Neural cell (in vitro differentiated cells): ENCODE measurements around the gene LTBP1. TPM values are rescaled to one million over a fixed set of nuclear protein-coding genes. Genes with fewer than 3 reads are reported as not detected.
A peak's percentile ranks its signal among the peaks of the same experiment; 100 is the strongest.

Experiments used
- H2AFZ ChIP-seq: fragments of 200-600, 300-800 bp; sonication (generic), shearing (Covaris generic); 2 replicates; pipeline ENCODE4 v1.6.0; 2014; ENCODE audit warnings: low read depth, mild to moderate bottlenecking, antibody characterized with exemption, low read length, moderate library complexity
- H3F3A ChIP-seq: fragments of 200-600 bp; shearing (Covaris generic); 2 replicates; pipeline ENCODE4 v1.6.1; 2016; ENCODE audit warnings: mild to moderate bottlenecking, moderate library complexity, mixed read lengths, antibody characterized with exemption, low read length; ENCODE audit not compliant: insufficient read depth, poor library complexity, severe bottlenecking
- H3K27ac ChIP-seq: fragments of 200-600, 300-800 bp; sonication (generic), shearing (Covaris generic); 2 replicates; pipeline ENCODE4 v1.5.1; 2014; ENCODE audit warnings: mild to moderate bottlenecking, low read length, moderate library complexity
- H3K27me3 ChIP-seq: fragments of 300-800, 200-600 bp; sonication (generic), shearing (Covaris generic); 2 replicates; pipeline ENCODE4 v1.6.0; 2014; ENCODE audit warnings: mild to moderate bottlenecking, low read depth, low read length, moderate library complexity; ENCODE audit not compliant: insufficient read depth
- H3K36me3 ChIP-seq: fragments of 300-800, 200-600 bp; sonication (generic), shearing (Covaris generic); 2 replicates; pipeline ENCODE4 v1.5.1; 2014; ENCODE audit warnings: mild to moderate bottlenecking, antibody characterized with exemption, low read length, moderate library complexity; ENCODE audit not compliant: insufficient read depth
- H3K4me2 ChIP-seq: fragments of 300-800, 200-600 bp; sonication (generic), shearing (Covaris generic); 2 replicates; pipeline ENCODE4 v1.6.0; 2014; ENCODE audit warnings: mild to moderate bottlenecking, low read length
- H3K4me3 ChIP-seq: fragments of 300-800, 200-600 bp; sonication (generic), shearing (Covaris generic); 2 replicates; pipeline ENCODE4 v1.5.1; 2014; ENCODE audit warnings: mild to moderate bottlenecking, low read length, moderate library complexity
- H3K79me2 ChIP-seq: fragments of 200-600 bp; shearing (Covaris generic); replicated peaks from 2 replicates; pipeline ENCODE4 v1.6.0; 2014; ENCODE audit warnings: mild to moderate bottlenecking, low read length, moderate library complexity; ENCODE audit not compliant: insufficient read depth
- H3K9ac ChIP-seq: fragments of 300-800, 200-600 bp; sonication (generic), shearing (Covaris generic); 2 replicates; pipeline ENCODE4 v1.6.1; 2016; ENCODE audit warnings: mild to moderate bottlenecking, low read length, mixed read lengths
- H3K9me2 ChIP-seq: fragments of 200-600 bp; shearing (Covaris generic); 2 replicates; pipeline ENCODE4 v1.6.1; 2016; ENCODE audit warnings: mild to moderate bottlenecking, low read length, mixed read lengths; ENCODE audit not compliant: insufficient read depth
- H3K9me3 ChIP-seq: fragments of 200-600, 300-800 bp; sonication (generic), shearing (Covaris generic); 2 replicates; pipeline ENCODE4 v1.6.1; 2016; ENCODE audit warnings: mild to moderate bottlenecking, mixed run types, low read length, moderate library complexity, mixed read lengths
- H4K20me1 ChIP-seq: fragments of 200-600 bp; shearing (Covaris generic); 2 replicates; pipeline ENCODE4 v1.6.1; 2016; ENCODE audit warnings: mild to moderate bottlenecking, mixed run types; ENCODE audit not compliant: insufficient read depth
- CTCF ChIP-seq: fragments of 450-650 bp; IDR thresholded peaks from 2 replicates; pipeline ENCODE4 v1.5.1; 2014; ENCODE audit warnings: antibody characterized with exemption, mild to moderate bottlenecking, moderate library complexity; ENCODE audit not compliant: poor library complexity, severe bottlenecking
- EP300 ChIP-seq: fragments of 450-650 bp; conservative IDR thresholded peaks from 2 replicates; pipeline ENCODE4 v1.6.1; 2014; ENCODE audit warnings: antibody characterized with exemption, mild to moderate bottlenecking, moderate library complexity; ENCODE audit not compliant: poor library complexity, severe bottlenecking
- EZH2 ChIP-seq: fragments of 200-600, 300-800 bp; shearing (Covaris generic), sonication (generic); IDR thresholded peaks from 2 replicates; pipeline ENCODE4 v1.6.1; 2014; ENCODE audit warnings: antibody characterized with exemption, low read length, borderline replicate concordance, mild to moderate bottlenecking; ENCODE audit not compliant: insufficient read depth, poor library complexity, severe bottlenecking
- MXI1 ChIP-seq: fragments of 450-650 bp; conservative IDR thresholded peaks from 2 replicates; pipeline ENCODE4 v1.6.1; 2014; ENCODE audit warnings: antibody characterized with exemption, mild to moderate bottlenecking; ENCODE audit not compliant: poor library complexity, severe bottlenecking
- POLR2AphosphoS5 ChIP-seq: IDR thresholded peaks from 2 replicates; pipeline ENCODE4 v1.6.1; 2012
- RAD21 ChIP-seq: fragments of 450-650 bp; conservative IDR thresholded peaks from 2 replicates; pipeline ENCODE4 v1.6.1; 2014; ENCODE audit warnings: antibody characterized with exemption, mild to moderate bottlenecking, moderate library complexity
- REST ChIP-seq: IDR thresholded peaks from 2 replicates; pipeline ENCODE4 v1.6.1; 2012; ENCODE audit warnings: borderline replicate concordance
- SMC3 ChIP-seq: fragments of 450-650 bp; conservative IDR thresholded peaks from 2 replicates; pipeline ENCODE4 v1.6.1; 2014; ENCODE audit warnings: antibody characterized with exemption, mild to moderate bottlenecking, moderate library complexity; ENCODE audit not compliant: poor library complexity
- TAF1 ChIP-seq: IDR thresholded peaks from 2 replicates; pipeline ENCODE4 v1.6.1; 2012; ENCODE audit warnings: low read depth
- polyA plus RNA-seq: library from polyadenylated mRNA; depleted of rRNA; stranded (reverse); fragments of >200 nt; gene quantifications from 2 replicates; pipeline ENCODE4 v1.2.3, GENCODE V29; 2014
- small RNA-seq, 3 experiments: library from RNA; depleted of rRNA; stranded (forward); fragments of <200 nt; gene quantifications; one replicate each; pipeline ENCODE3, GENCODE V24; 2012

The LTBP1 gene
- polyA plus RNA-seq, 1 donor from 2014 or later: 1.8 TPM

GRCh38 chr2:33444967-33445366 lies 498.2 kb downstream of the LTBP1 start:
- H3K27ac ChIP-seq: peak overlapping the region; percentile 58
- H3K9me3 ChIP-seq: no peaks in the 10 kb centered on the region
- no peaks in the 10 kb centered on the region for H3K36me3 ChIP-seq
- no peaks in the 10 kb centered on the region for H3K9me2 ChIP-seq
- no peak overlapping the region for H3K9ac ChIP-seq
- no peaks in the 10 kb centered on the region for H3K79me2 ChIP-seq
- TF ChIP-seq POLR2AphosphoS5: peak; percentile 18
- TF ChIP-seq SMC3: no peak
- H3F3A ChIP-seq: no peaks in the 10 kb centered on the region
- no peaks in the 10 kb centered on the region for H3K27me3 ChIP-seq
- H3K4me2 ChIP-seq: peak overlapping the region; percentile 58
- no peak overlapping the region for H2AFZ ChIP-seq
- peak overlapping the region; percentile 41 for H3K4me3 ChIP-seq
- H4K20me1 ChIP-seq: no peaks in the 10 kb centered on the region

GRCh38 chr2:33448220-33448899 lies 501.6 kb downstream of the LTBP1 start:
- H4K20me1 ChIP-seq: no peaks in the 10 kb centered on the region
- H3K27me3 ChIP-seq: no peaks in the 10 kb centered on the region
- H3K27ac ChIP-seq: no peak overlapping the region
- no peaks in the 10 kb centered on the region for H3K79me2 ChIP-seq
- TF ChIP-seq RAD21: no peak
- no peak for TF ChIP-seq SMC3
- TF ChIP-seq EZH2: no peak
- no peak for TF ChIP-seq REST
- TF ChIP-seq TAF1: no peak
- no peak for TF ChIP-seq POLR2AphosphoS5
- no peak for TF ChIP-seq CTCF
- TF ChIP-seq MXI1: no peak
- no peak for TF ChIP-seq EP300
- no peak overlapping the region for H2AFZ ChIP-seq
- H3K36me3 ChIP-seq: no peaks in the 10 kb centered on the region
- H3K9me2 ChIP-seq: no peaks in the 10 kb centered on the region
- H3K9ac ChIP-seq: no peak overlapping the region
- H3K4me3 ChIP-seq: no peak overlapping the region
- H3K4me2 ChIP-seq: no peak overlapping the region
- H3K9me3 ChIP-seq: peaks cover 8% of the 10 kb centered on the region
- H3F3A ChIP-seq: no peaks in the 10 kb centered on the region

Small RNAs within 50 kb of the gene (small RNA-seq; reads per million reads assigned to genes)
- 0 to 1.2 (median 0) reads per million in 3 experiments for gene RF00019
- gene RNA5SP91: 0 reads per million in 3 experiments
- gene RNA5SP92: 0 to 0.03 (median 0) reads per million in 3 experiments
